T-helper 2 cell treated with Interferon-gamma antibody and Interleukin-4, amounts not matched to agents 100 ng/mL and 5 ng/mL, for 36 hours (primary cell): ENCODE results near the gene PET100. TPM values are rescaled to one million over a fixed set of nuclear protein-coding genes. Genes with fewer than 3 reads are reported as not detected.

Experiments
- intact Hi-C: fragments of 100-400 bp; cut with micrococcal nuclease; formaldehyde crosslinking; loops from one replicate; pipeline ENCODE4 v1.15.1; 2023
- total RNA-seq: library from RNA; stranded (reverse); gene quantifications from 2 replicates; pipeline ENCODE4 v1.2.3, GENCODE V29; 2022

Gene PET100
- total RNA-seq, 1 donor from 2014 or later, result 129 TPM

GRCh38 chr19:7648265-7649014 lies 18.8 kb downstream of the PET100 start:
- intact Hi-C loops, result no loop called here

GRCh38 chr19:7650148-7650547 lies 20.6 kb downstream of the PET100 start:
- intact Hi-C loops, result no loop called here

GRCh38 chr19:7652061-7652641 lies 22.6 kb downstream of the PET100 start:
- intact Hi-C loops, result loop anchor here (1.0 kb wide), 2 partner anchors 29 to 147 kb away; no protein-coding TSS in a partner anchor

GRCh38 chr19:7654401-7654800 lies 24.8 kb downstream of the PET100 start:
- intact Hi-C loops, result no loop called here

- intact Hi-C loops, result no loop called here
Measured at GRCh38 chr19:7655581-7655980, 26.0 kb downstream of the PET100 start.

- intact Hi-C loops, result no loop called here
Measured at GRCh38 chr19:7657131-7657751, 27.6 kb downstream of the PET100 start.

GRCh38 chr19:7658219-7658686 lies 28.7 kb downstream of the PET100 start:
- intact Hi-C loops, result no loop called here

- intact Hi-C loops, result no loop called here
Measured at GRCh38 chr19:7661744-7662538, 32.3 kb downstream of the PET100 start.

GRCh38 chr19:7662657-7663056 lies 33.1 kb downstream of the PET100 start:
- intact Hi-C loops, result no loop called here

- intact Hi-C loops, result no loop called here
Measured at GRCh38 chr19:7663706-7664105, 34.1 kb downstream of the PET100 start.

GRCh38 chr19:7665076-7665475 lies 35.5 kb downstream of the PET100 start:
- intact Hi-C loops, result no loop called here

- intact Hi-C loops, result no loop called here
Measured at GRCh38 chr19:7668842-7669241, 39.2 kb downstream of the PET100 start, which contains the start of gene RETN. Gene RETN (plus strand): TSS chr19:7669049. CDS start chr19:7669327, 278 bp downstream.

- intact Hi-C loops, result no loop called here
Measured at GRCh38 chr19:7669641-7670040, 40.0 kb downstream of the PET100 start.

GRCh38 chr19:7670150-7670783 lies 40.7 kb downstream of the PET100 start:
- intact Hi-C loops, result no loop called here

GRCh38 chr19:7670790-7671189 lies 41.2 kb downstream of the PET100 start:
- intact Hi-C loops, result no loop called here

- intact Hi-C loops, result no loop called here
Measured at GRCh38 chr19:7672522-7672921, 42.9 kb downstream of the PET100 start.

- intact Hi-C loops, result no loop called here
Measured at GRCh38 chr19:7674010-7675005, 44.7 kb downstream of the PET100 start.

- intact Hi-C loops, result no loop called here
Measured at GRCh38 chr19:7676376-7676775, 46.8 kb downstream of the PET100 start.

GRCh38 chr19:7676854-7677253 lies 47.3 kb downstream of the PET100 start, which contains the start of gene MCEMP1:
Gene MCEMP1 (plus strand): TSS chr19:7677090. CDS start chr19:7677121, 31 bp downstream.
- intact Hi-C loops, result no loop called here
